NCI-H2196 (cell line): ENCODE results near the gene CAMK2A.

Experiments used
- DNase-seq: peaks from one replicate; lab custom pipeline; 2025; ENCODE audit not compliant: unreplicated experiment; lab: John Stamatoyannopoulos, UW

Gene CAMK2A

DNA sequence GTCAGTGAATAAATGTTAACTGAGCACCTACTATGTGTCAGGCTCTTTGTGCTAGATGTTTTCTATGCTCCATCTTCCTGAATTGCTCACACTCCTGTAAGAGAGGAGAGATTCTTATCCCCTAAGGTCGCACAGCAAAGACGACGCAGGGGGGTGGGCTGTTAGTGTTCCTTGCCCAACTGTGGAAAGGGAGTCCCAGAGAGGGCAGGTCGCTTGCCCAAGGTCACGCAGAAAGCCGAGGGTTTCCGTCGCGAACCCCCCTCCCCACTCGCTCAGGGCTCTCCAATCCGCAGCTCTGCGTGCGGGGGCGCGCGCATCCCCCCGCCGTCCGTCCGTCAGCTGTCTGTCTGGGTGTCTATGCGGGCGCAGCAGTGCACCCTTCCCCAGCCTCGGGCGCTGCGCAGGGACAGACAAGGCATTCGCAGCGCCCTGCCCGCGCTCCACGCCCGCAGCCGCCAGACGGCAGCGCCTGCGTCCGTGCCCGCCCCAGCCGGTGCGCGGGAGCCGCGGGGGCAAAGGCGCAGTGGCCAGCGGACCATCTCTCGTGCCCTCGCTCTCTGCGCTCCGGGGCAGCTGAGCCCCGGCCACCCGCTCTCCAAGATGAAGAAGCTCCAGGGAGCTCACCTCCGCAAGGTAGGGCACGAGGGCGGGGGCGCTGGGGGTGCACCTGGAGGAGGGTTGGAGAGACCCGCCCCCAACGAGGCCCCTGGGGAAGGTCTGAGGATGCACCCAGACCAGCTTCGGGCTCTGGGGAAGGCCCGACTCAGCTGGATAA, 99.7 kb downstream of the CAMK2A start, which contains the start of gene SLC6A7:
Gene SLC6A7 (plus strand): TSS at position 335 of the 775 bp plus-strand sequence. CDS start 266 bp downstream, at position 601.
- DNase-seq = no peak

DNA sequence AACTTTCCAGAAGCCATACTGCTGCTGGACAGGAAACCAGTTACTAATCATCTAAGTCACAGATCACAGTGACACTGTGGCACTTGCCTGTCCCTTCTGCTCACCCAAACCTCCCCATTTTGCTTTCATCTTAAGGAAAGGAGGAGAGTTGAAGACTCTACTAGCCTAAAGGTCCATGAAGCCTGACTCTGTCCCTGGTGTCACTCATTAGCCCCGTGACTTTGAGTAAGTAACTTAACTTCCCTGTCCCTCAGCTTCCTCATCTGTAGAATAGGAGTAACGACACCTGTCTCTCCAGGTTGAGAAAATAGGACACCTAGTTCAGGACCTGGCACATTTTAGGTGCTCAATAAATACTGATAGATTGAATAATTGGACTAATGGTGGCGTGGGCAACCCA, 100.2 kb downstream of the CAMK2A start:
- no peak for DNase-seq

DNA sequence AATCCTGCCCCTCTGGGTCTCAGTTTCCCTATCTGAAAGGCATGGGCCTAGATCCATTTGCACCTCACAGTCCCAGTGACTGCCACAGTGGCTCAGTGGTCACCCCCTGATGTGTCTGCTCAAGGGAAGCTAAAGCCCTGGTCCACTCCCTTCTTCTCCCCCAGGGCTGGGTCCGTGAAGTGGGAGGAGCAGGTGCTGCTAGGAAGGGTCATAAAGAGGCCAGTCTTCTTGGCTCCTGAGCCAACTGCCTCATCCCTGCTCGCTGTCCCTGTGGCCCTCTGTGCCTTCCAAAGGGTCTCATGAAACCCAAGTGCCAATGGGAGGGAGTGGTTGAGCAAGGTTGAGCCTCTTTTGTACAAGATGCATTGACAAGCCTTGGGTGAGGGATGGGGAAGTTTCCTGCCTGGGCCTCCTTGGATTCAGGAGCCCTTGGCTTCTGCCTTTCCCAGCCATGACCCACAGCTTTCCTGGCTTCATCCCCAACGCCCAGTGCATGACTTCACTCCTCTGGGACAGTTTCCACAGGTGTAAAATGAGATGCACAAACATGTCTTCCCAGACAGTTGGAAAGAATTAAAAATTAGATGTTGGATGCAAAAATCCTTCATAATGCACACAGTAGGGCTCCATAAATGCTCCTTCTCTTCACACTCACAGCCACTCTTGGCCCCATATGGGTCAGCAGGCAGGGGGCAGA, 101.3 kb downstream of the CAMK2A start:
- DNase-seq = no peak

DNA sequence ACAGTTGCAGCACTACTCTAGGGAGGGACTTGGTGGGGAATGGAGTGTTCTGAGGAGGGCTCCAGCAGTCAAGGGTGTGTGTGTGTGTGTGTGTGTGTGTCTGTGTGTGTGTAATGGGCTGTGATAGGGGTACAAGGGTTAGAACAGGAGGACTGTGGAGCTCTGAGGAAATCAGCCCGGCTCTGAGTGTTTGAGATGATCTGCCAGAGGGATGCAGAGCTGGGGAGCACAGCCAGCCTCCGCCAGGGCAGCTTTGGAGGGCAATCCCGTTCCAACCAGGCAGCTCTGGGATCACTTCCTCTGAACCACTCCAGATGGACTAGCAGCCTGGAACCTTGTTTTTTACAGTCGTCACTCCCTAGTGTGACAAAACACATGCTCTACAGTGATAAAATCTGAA, 102.7 kb downstream of the CAMK2A start:
- DNase-seq = no peak

DNA sequence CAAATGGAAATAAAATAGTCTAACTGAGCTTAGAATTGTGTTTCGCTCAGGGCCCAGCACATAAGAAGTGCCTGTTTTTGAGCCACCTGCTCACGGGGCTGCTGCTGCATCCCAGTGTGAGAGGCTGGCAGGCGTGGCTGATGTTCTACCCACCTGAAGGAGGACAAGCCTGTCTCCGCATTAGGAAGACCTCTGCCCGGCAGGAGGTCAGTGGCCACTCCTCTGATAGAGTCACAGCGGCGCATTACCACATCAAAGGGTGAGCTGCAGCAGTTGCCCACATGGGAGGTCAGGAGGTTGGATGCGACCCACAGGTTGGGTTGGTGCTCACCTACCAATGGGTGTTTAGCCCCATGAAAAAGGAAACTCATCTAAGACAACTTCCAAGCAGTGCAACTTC, 103.4 kb downstream of the CAMK2A start:
- no peak for DNase-seq

DNA sequence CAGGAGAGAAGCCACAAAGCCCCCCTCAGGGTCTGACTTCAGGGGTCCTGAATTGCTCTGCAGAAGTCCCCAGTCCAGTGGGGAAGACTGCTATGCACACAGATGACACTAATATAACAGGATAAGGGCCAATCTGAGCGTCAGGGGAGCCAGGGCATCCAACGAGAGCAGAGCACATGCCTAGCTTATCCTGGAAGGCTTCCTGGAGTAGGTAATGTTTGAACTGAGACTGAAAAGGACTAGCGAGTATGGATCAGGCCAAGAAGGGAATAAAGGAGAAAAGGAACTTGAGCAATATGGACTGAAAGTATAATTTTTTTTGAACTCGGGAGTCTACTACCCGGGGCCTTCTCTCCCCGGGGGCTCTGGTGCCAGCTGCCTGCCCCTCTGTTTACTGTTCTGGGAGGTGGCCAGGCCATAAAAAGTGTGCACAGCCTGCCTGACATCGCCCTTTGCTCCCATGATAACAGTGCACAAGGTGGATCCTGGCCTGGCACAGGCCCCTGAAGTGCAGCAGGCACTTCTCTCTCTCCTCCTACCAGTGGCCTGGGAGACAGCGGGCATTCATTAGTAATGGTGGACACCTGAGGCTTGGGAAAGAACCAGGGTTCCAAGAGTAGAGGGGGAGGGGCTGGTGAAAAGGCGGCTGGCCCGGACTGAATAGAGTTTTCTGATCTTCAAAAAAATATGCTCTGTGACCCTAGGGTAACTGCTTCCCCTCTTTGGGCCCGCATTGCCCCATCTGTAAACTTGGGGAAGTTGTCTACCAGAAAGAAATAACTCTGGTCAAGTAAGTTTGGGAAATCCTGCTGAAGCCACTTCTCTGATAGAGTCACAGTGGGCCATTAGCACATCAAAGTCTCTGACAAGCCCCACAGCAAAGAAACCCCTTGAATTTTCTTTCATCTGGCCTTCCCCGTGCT, 104.3 kb downstream of the CAMK2A start:
- DNase-seq = no peak

DNA sequence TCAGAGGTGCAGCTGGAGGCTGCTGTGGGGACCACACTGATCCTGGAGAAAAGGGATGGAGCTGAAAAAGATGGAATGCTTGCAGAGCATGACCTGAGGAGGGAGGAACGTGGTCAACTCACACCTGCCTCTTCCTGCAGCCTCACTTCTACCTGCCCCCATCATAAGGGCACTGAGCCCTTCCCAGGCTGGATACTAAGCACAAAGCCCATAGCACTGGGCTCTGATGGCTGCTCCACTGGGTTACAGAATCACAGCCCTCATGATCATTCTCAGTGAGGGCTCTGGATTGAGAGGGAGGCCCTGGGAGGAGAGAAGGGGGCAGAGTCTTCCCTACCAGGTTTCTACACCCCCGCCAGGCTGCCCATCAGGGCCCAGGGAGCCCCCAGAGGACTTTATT, 105.6 kb downstream of the CAMK2A start:
- no peak for DNase-seq

DNA sequence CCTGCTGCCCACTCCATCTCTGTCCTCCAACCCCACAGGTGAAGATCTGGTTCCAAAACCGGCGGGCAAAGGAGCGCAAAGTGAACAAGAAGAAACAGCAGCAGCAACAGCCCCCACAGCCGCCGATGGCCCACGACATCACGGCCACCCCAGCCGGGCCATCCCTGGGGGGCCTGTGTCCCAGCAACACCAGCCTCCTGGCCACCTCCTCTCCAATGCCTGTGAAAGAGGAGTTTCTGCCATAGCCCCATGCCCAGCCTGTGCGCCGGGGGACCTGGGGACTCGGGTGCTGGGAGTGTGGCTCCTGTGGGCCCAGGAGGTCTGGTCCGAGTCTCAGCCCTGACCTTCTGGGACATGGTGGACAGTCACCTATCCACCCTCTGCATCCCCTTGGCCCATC, 106.1 kb downstream of the CAMK2A start:
- no peak for DNase-seq

DNA sequence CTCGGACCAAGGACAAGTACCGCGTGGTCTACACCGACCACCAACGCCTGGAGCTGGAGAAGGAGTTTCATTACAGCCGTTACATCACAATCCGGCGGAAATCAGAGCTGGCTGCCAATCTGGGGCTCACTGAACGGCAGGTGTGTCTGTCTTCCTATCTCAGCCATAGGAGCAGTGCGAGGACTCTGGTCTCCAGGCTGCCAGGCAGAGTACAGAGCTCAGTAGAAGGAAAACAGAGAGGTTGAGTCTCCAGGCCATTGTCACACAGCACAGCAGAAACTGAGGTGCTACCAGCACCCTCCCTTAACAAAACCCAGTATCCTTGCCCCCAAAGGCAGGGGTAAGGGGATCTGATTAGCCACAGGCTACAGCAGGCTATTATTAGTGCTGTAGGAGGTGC, 106.8 kb downstream of the CAMK2A start:
- DNase-seq = no peak

DNA sequence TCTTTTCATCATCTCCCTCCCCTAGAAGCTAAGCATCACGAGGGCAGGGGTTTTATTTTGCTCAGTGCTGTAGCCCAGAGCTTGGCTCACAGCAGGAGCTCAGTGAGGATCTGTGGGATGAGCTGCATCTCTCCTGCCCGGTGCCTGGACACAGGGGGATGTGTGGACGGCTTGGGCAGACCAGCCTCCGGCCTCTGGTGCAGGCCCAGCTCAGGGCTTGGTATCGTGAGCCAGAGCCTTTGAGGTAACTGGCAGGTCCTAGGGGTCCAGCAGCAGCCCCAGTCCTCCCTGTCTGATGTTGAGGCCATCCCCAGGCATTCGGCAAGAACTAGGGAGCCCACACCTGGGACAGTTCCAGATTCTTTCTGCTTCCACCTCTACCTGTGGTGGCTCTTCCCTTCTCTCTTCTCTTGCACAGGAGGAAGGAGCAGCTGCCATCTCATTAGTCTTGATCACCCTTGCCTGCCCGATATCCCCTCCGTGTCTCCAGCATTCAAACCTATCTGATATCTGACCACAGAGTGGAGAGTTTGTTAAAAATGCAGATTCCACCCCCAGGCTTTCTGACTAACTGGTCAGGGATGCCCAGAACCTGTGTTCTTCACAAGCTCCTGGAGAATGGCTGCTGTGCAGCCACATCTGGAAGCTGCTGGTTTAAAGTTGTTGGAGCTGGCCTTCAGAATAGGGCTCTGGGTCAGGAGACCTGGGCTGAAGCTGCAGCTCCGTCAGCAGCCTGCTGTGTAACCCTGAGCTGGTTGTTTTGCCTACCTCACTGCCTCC, 107.6 kb downstream of the CAMK2A start:
- DNase-seq = no peak

DNA sequence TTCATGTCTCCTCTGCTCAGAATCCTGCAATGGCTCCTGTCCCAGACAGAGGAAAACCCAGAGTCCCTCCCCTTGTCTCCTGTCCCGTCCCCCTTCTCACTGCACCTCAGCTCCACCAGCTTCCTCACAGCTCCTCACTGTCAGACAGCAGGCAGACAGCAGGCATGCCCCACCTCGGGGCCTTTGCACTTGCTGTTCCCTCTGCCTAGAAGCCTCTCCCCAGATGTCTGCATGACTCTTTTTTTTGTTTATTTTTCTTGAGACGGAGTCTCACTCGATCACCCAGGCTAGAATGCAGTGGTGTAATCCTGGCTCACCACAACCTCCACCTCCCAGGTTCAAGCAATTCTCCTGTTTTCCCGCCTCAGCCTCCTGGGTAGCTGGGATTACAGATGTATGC, 108.5 kb downstream of the CAMK2A start:
- no peak for DNase-seq

DNA sequence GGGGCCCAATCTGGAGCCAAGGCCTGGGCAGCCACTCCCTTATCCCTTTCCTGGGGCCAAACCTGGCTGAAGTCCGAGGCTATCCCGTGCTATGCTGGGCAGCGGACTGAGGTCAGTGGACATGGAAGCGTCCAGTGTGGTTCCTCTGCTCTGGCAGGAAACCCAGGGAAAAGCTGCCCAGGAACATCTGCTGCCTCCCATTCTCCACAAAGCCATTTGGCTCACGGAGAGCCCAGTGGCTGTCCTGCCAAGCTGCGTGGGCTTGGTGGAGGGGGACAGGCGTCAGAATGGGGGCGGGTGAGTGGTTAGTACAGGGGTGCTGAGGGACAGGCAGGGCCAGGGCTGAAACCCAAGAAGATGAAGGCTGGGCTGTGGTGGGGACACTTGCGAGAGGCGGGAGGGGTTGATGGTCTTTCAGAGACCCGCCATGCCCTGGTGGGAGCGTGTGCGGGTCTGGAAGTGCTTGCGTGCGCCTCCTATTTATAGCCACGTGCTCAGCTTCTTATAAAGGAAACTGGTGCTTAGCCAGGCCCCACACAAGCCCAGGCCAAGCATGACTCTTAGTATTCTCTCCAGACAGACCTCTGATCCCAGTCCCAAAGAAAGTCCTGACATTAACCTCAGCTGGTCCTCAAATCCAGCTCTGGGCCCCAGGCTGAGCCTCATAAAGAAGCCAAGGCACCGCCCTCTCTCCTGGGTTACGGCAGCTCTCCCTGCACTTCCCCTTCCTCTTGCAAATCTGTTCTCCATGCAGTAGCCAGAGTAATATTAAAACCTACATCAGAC, 109.1 kb downstream of the CAMK2A start:
- DNase-seq = no peak

DNA sequence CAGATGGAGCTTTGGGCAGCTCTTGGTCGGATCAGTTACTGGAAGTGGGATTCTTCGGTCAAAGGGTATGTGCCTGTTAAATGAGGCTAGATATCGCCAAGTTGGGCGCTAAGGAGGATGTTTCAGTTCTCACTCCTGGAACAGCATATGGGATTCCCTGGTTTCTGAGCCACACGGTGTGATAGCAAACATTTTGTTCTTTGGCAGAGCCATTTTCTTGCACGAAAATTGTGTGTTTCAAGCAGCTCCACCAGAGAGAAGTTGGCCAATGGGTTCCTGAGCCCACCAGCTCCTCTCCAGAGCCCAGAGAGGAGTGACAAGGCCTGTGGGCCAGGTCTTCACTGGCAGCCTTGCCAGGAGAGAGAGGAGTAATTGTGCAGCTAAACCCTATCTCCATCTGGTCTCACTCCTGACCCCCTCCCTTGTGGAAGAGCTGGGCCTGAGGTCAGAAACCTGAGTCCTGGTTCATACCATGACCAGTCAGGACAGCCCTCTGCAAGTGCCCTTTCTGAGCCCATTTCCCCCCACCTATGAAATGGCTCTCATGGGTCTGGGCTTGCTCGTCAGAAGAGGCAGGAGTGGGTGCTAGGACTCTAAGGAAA, 110.5 kb downstream of the CAMK2A start:
- no peak for DNase-seq

DNA sequence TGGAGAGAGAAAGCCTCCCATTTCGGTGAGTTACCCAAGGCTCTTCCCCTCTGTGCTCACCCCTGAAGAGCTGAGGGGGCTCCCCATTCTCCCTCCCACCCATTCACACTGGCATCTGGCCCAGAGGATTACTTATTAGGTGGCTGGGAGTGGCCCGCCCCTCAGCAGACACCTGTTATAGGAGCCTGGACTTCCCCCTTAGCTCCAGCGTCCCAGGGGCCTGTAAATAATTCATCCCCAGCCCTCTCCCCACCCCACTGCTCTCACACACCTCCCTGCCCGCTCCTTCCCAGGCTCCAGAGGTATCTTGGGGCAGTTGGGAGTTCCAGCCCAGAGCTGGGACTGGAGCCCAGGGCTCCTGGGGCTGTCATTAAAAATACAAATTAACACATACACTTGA, 111.3 kb downstream of the CAMK2A start:
- no peak for DNase-seq

DNA sequence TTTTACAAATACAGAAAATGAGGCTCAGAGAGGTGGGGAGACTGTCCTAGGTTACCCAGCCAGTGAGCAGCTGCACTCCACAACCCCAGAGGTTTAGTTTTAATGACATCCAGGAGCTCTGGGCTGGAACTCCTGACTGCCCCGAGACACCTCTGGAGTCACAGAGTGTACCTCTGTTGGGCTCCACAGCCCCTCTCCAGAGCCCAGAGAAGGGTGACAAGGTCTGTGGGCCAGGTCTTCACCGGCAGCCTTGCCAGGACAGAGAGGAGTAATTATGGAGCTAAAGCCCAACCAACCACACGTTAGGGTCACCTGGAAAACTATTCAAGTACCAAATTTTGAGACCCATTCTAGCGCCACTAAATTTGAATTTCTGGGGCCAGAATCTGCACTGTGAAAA, 111.9 kb downstream of the CAMK2A start:
- no peak for DNase-seq

DNA sequence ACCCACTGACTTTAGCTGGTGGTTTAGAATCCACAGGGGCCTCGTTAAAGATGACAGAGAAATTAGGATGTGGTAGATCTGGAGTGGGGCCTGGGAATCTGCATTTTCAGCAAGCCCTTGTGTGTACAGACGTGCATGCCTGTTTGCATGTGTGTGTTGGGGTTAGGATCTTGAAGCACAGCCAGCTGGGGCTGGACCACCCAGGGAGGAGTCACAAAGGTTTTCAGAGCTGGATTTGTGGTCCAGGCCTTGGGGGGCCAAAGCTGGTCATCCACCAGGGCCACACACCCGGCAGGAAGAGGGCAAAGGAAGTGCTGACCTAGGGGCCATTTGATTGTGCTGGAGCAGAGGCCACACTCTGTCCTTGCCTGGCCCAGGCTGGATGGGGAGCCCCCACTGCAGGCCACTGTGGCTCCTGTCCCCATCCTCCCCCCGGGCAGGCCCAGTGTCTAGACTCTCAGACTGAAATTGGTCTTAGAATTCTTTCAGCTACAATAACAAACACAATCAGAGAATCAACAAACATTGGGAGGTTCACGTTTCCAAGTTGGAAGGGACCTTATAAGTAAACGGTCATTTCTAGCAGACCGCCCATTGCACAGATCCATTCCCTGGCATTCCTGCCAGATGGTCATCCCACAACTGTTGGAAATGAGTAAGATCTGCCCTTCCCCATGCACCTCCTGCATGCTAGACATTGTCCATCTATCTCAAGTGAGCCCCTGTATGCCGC, 112.7 kb downstream of the CAMK2A start:
- no peak for DNase-seq

DNA sequence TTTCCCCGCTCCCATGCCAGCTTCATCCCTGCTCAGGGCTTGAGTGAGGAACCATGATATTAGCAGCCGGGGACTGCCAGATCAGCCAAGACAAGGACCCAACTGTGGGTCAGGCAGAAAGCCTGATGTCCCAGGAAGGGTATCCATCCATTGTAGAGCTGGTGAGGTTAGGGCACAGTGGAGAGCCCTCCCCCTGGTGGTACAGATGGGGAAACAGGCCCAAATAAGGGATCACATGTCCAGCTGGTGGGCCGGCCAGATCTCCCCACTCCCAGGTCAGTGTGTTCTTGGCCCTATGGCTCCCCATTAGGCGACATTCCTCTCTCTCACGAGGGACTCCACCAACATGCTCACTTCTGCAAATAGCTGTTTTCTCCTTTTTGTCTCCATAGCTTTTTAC, 114.0 kb downstream of the CAMK2A start:
- DNase-seq = no peak

DNA sequence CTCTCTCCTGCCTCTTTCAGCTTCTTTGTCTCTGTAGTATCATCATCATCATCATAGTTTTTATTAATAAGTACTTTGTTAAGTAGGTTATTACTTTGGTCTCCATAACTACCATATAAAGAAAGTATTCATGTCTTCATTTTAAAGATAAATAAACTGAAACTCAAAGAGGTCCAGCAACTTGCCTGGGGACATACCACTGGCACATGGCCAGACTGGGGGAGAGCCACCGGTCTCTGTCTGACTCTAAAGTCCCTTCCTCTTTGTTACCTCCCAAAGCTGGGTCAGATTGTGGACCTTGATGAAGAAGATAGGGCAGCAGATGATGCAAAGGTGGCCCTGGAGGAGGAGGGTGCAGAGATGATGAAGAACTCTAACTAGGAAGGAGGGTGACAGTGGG, 114.5 kb downstream of the CAMK2A start:
- no peak for DNase-seq

DNA sequence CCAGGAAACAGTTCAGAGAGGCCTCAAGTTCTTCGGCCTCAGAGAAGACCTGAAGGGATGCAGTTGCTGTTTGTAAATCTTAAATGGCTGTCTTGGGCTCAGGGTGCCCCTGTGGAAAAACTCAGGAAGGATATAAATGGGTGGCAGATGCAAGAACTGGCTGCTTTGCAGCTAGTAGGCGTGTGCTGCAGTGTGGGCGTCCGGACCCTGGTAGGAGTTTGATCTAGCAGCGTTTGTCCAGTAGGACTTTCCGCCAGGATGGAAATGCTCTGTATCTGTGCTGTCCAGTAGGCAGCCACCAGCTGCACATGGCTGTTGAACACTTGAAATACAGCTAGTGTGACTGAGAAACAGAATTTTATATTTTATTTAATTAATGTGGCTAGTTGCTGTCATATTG, 115.3 kb downstream of the CAMK2A start:
- DNase-seq = no peak
